ENCODE measurements around the gene ALDH16A1. TPM values are rescaled to one million over a fixed set of nuclear protein-coding genes. Genes with fewer than 3 reads are reported as not detected.

ALDH16A1 gene
- total and polyA plus RNA-seq, 2 of the 8 experiments (the other 6 are each of a cell fraction or from before 2014, with no cell fraction given), result 30.5 to 34.3 TPM

DNA sequence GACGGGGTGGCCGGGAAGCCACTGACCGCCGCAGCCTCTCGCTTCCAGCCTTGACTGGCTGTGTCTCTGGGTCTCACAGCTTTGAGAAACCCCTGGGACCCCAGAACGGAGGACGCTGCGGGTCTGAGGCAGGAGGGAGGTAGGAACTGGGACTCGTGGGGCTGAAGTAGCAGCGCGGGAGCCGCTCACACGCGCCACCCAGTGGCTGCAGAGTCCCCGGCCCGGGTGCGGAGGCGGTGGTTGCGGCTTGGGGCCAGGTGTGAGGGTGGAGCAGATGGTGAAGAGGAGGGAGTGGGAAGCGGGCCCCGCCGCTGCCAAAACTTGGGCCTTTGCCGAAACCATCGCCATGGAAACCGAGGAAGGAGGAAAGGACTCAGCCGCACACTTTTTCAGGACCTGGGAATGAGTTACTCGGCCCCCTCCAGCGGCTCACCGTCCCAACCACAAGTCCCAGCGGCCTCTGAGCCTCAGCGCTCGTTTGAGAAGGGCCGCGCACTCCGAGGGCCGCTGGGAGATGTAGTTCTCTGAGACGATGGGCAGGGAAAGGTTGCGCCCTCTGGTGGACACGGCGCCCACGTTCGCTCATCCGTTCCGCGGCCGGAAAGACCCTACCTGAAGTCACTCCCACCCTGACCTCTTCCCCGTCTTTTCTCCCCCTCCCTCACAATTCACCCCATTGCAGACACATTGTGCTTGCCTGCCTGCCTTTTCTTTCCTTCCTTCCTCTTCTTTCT lies 9.5 kb upstream of the ALDH16A1 start (continued):
- no peak for TF ChIP-seq RNF2 (IDR thresholded peaks at IDR 0.05; ENCODE audit: borderline replicate concordance, low read depth, low read length, missing control alignments, poor library complexity, severe bottlenecking)
- no peak; the same call in 1 of the 2 replicates for TF ChIP-seq SP4 (IDR thresholded peaks at IDR 0.05; ENCODE audit: low read length)
- no peak for TF ChIP-seq EP300 (IDR thresholded peaks at IDR 0.05; ENCODE audit: borderline replicate concordance in 1 of 2, low read depth in 2 of 2, low read length in 2 of 2)
- no peak; the same call in 1 of the 2 replicates for TF ChIP-seq RBBP5 (IDR thresholded peaks at IDR 0.05; ENCODE audit: borderline replicate concordance, low read depth, low read length)
- no peak for TF ChIP-seq TAF7 (optimal IDR thresholded peaks at IDR 0.05; ENCODE audit: borderline replicate concordance, low read depth, low read length)
- TF ChIP-seq MAFK (IDR thresholded peaks at IDR 0.05; ENCODE audit: low read depth, low read length), result no peak
- peak; percentile 64 for TF ChIP-seq KDM4A (IDR thresholded peaks at IDR 0.05; ENCODE audit: low read depth, low read length, severe bottlenecking)
- TF ChIP-seq, protein P1, sequence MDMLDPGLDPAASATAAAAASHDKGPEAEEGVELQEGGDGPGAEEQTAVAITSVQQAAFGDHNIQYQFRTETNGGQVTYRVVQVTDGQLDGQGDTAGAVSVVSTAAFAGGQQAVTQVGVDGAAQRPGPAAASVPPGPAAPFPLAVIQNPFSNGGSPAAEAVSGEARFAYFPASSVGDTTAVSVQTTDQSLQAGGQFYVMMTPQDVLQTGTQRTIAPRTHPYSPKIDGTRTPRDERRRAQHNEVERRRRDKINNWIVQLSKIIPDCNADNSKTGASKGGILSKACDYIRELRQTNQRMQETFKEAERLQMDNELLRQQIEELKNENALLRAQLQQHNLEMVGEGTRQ (IDR thresholded peaks at IDR 0.05; ENCODE audit: low read length), result no peak
- TF ChIP-seq, protein P2, sequence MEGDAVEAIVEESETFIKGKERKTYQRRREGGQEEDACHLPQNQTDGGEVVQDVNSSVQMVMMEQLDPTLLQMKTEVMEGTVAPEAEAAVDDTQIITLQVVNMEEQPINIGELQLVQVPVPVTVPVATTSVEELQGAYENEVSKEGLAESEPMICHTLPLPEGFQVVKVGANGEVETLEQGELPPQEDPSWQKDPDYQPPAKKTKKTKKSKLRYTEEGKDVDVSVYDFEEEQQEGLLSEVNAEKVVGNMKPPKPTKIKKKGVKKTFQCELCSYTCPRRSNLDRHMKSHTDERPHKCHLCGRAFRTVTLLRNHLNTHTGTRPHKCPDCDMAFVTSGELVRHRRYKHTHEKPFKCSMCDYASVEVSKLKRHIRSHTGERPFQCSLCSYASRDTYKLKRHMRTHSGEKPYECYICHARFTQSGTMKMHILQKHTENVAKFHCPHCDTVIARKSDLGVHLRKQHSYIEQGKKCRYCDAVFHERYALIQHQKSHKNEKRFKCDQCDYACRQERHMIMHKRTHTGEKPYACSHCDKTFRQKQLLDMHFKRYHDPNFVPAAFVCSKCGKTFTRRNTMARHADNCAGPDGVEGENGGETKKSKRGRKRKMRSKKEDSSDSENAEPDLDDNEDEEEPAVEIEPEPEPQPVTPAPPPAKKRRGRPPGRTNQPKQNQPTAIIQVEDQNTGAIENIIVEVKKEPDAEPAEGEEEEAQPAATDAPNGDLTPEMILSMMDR (IDR thresholded peaks at IDR 0.05; ENCODE audit: control extremely low read depth in 1 of 3, insufficient read depth in 1 of 3, low read depth in 1 of 3, low read length in 3 of 3), result peak; percentile 87 to 98 (median 89)
- TF ChIP-seq NANOG (IDR thresholded peaks at IDR 0.05; ENCODE audit: insufficient read depth, low read depth, low read length, poor library complexity, severe bottlenecking), result no peak
- TF ChIP-seq KDM5A (IDR thresholded peaks at IDR 0.05; ENCODE audit: low read length), result no peak
- TF ChIP-seq ASH2L (IDR thresholded peaks at IDR 0.05; ENCODE audit: low read length), result peak; percentile 36
- TF ChIP-seq EGR1 (IDR thresholded peaks at IDR 0.05; ENCODE audit: borderline replicate concordance, low read depth, low read length), result peak; percentile 92
- no peak for TF ChIP-seq CBX5 (IDR thresholded peaks at IDR 0.05; ENCODE audit: low read depth, low read length)
- no peak for TF ChIP-seq SP2 (IDR thresholded peaks at IDR 0.05; ENCODE audit: low read length)
- no peak for TF ChIP-seq CBX8 (IDR thresholded peaks at IDR 0.05; ENCODE audit: borderline replicate concordance, low read depth, low read length)
- no peak for TF ChIP-seq RXRA (IDR thresholded peaks at IDR 0.05; ENCODE audit: insufficient read depth, low read depth, low read length)
- no peak for TF ChIP-seq TBP (IDR thresholded peaks at IDR 0.05; ENCODE audit: low read depth, low read length)
- peak; percentile 49; the same call in 1 of the 2 replicates for TF ChIP-seq TAF1 (IDR thresholded peaks at IDR 0.05; ENCODE audit: low read depth, low read length)
- TF ChIP-seq JUND (IDR thresholded peaks at IDR 0.05; ENCODE audit: low read length), result no peak

Data from H1 (cell line).